Liver (tissue), 9 donors: ENCODE data around the gene KRTAP29-1. TPM values are rescaled to one million over a fixed set of nuclear protein-coding genes. Genes with fewer than 3 reads are reported as not detected.

ENCODE experiments used
- DNase-seq: peaks from one replicate; pipeline ENCODE4 v3.0.0-alpha.2; 2017; ENCODE audit warnings: low spot score
- H3K27ac ChIP-seq, 2 donors: one replicate each; pipeline ENCODE4 v1.7.0; 2013; ENCODE audit warnings: inconsistent platforms in 2 of 2, low read length in 2 of 2, control low read depth in 1 of 2, low read depth in 1 of 2, mild to moderate bottlenecking in 1 of 2
- H3K27me3 ChIP-seq, 4 donors: one replicate each; pipeline versions ENCODE4 v1.6.1 to v1.7.0; 2013; ENCODE audit warnings: low read length in 3 of 4, inconsistent platforms in 1 of 4, mild to moderate bottlenecking in 1 of 4, moderate library complexity in 1 of 4; ENCODE audit not compliant: control insufficient read depth in 4 of 4, insufficient read depth in 4 of 4
- H3K36me3 ChIP-seq, 4 donors: one replicate each; pipeline versions ENCODE4 v1.6.1 to v1.7.0; 2013; ENCODE audit warnings: low read length in 3 of 4, mild to moderate bottlenecking in 3 of 4, low read depth in 1 of 4, moderate library complexity in 1 of 4; ENCODE audit not compliant: control insufficient read depth in 4 of 4, insufficient read depth in 3 of 4
- H3K4me1 ChIP-seq, 4 donors: one replicate each; pipeline versions ENCODE4 v1.6.1 to v1.7.0; 2013; ENCODE audit warnings: low read length in 3 of 4, mild to moderate bottlenecking in 3 of 4, moderate library complexity in 1 of 4; ENCODE audit not compliant: control insufficient read depth in 4 of 4, insufficient read depth in 4 of 4
- H3K4me3 ChIP-seq, 3 donors: one replicate each; pipeline versions ENCODE4 v1.6.1 to v1.7.0; 2013; ENCODE audit warnings: low read length in 3 of 3, control low read depth in 1 of 3, low read depth in 1 of 3, mild to moderate bottlenecking in 1 of 3
- H3K9ac ChIP-seq, 2 donors: one replicate each; pipeline ENCODE4 v1.7.0; 2013; ENCODE audit warnings: low read length in 2 of 2, mild to moderate bottlenecking in 2 of 2, moderate library complexity in 2 of 2, control low read depth in 1 of 2, low read depth in 1 of 2
- H3K9me3 ChIP-seq, 4 donors: one replicate each; pipeline versions ENCODE4 v1.6.1 to v1.7.0; 2013; ENCODE audit warnings: low read length in 3 of 4; ENCODE audit not compliant: control insufficient read depth in 4 of 4
- ATF3 ChIP-seq: IDR thresholded peaks from 2 replicates; pipeline ENCODE4 v1.6.1; 2016; ENCODE audit warnings: antibody characterized with exemption
- CTCF ChIP-seq: fragments of 150-350 bp; IDR thresholded peaks from 2 replicates; pipeline ENCODE4 v1.5.1; 2017; ENCODE audit warnings: improper control_type of control experiment, low read depth, low read length; ENCODE audit not compliant: missing input control
- FOXA1 ChIP-seq: IDR thresholded peaks from 2 replicates; pipeline ENCODE4 v1.6.1; 2016; ENCODE audit warnings: antibody characterized with exemption
- FOXA2 ChIP-seq: IDR thresholded peaks from 2 replicates; pipeline ENCODE4 v1.6.1; 2016; ENCODE audit warnings: antibody characterized with exemption
- GABPA ChIP-seq, 2 donors: IDR thresholded peaks in 1 of 2; conservative IDR thresholded peaks in 1 of 2; 2 replicates each; pipeline ENCODE4 v1.6.1; 2016; ENCODE audit warnings: antibody characterized with exemption in 2 of 2, mild to moderate bottlenecking in 1 of 2, moderate library complexity in 1 of 2
- HNF4G ChIP-seq: IDR thresholded peaks from 2 replicates; pipeline ENCODE4 v1.6.1; 2016; ENCODE audit warnings: antibody characterized with exemption
- MAX ChIP-seq: IDR thresholded peaks from 2 replicates; pipeline ENCODE4 v1.6.1; 2016; ENCODE audit warnings: antibody characterized with exemption
- NR2F2 ChIP-seq: IDR thresholded peaks from 2 replicates; pipeline ENCODE4 v1.6.1; 2016; ENCODE audit warnings: antibody characterized with exemption
- RAD21 ChIP-seq, 2 donors: IDR thresholded peaks; 2 replicates each; pipeline ENCODE4 v1.6.1; 2016; ENCODE audit warnings: antibody characterized with exemption in 2 of 2, mild to moderate bottlenecking in 2 of 2
- REST ChIP-seq: IDR thresholded peaks from 2 replicates; pipeline ENCODE4 v1.6.1; 2016; ENCODE audit warnings: antibody characterized with exemption, mild to moderate bottlenecking
- RXRA ChIP-seq, 2 donors: IDR thresholded peaks; 2 replicates each; pipeline ENCODE4 v1.6.1; 2017 to 2018; ENCODE audit warnings: antibody characterized with exemption in 2 of 2, mild to moderate bottlenecking in 1 of 2
- SP1 ChIP-seq: IDR thresholded peaks from 2 replicates; pipeline ENCODE4 v1.6.1; 2018; ENCODE audit warnings: antibody characterized with exemption, mild to moderate bottlenecking
- TAF1 ChIP-seq: conservative IDR thresholded peaks from 2 replicates; pipeline ENCODE4 v1.6.1; 2016; ENCODE audit warnings: antibody characterized with exemption, mild to moderate bottlenecking
- YY1 ChIP-seq: IDR thresholded peaks from 2 replicates; pipeline ENCODE4 v1.6.1; 2016; ENCODE audit warnings: antibody characterized with exemption, mild to moderate bottlenecking
- ZBTB33 ChIP-seq: IDR thresholded peaks from 2 replicates; pipeline ENCODE4 v1.6.1; 2016; ENCODE audit warnings: antibody characterized with exemption
- WGBS: extraction: QIAGEN DNeasy Blood & Tissue Kit; methylation state at CpG from one replicate; pipeline ENCODE4 v1.1.7; 2013; 5-methylcytosine and 5-hydroxymethylcytosine counted together
- polyA plus RNA-seq, 2 donors: library from polyadenylated mRNA; stranded (reverse) in 1 of 2; unstranded in 1 of 2; fragments of 200-250 nt in 1 of 2; fragments of >200 nt in 1 of 2; fragmentation: Nextera tagmentation in 1 of 2; extraction: Ambion mirVana in 1 of 2; gene quantifications; one replicate each; pipeline versions ENCODE4 v1.2.1 to v1.2.3, GENCODE V29; 2013 to 2015
- total RNA-seq, 2 donors: library from RNA; depleted of rRNA; stranded (reverse); fragments of >200 nt; gene quantifications; one replicate each; pipeline ENCODE4 v1.2.3, GENCODE V29; 2014
- donor health status: healthy.
- donor health status: healthy.
- donor health status: healthy.
- donor health status: healthy.
- donor health status: healthy.

Gene KRTAP29-1
- total and polyA plus RNA-seq, 4 donors: not detected

GRCh38 chr17:41326173-41327145 is 23.8 kb upstream of the KRTAP29-1 start:
- WGBS: 86% methylated on average over 18 of the region's 18 CpGs
- no peak overlapping the region for H3K27ac ChIP-seq
- no peaks in the 10 kb centered on the region for H3K9me3 ChIP-seq
- TF ChIP-seq CTCF: no peak
- no peak for TF ChIP-seq REST
- no peak for TF ChIP-seq RAD21 (IDR thresholded peaks at IDR 0.05)
- no peak for TF ChIP-seq SP1
- TF ChIP-seq FOXA1: no peak
- TF ChIP-seq NR2F2: no peak
- TF ChIP-seq GABPA (IDR thresholded peaks at IDR 0.05 in 1 of 2, conservative IDR thresholded peaks at IDR 0.05 in 1 of 2): no peak
- TF ChIP-seq TAF1: no peak
- no peak for TF ChIP-seq MAX
- TF ChIP-seq ZBTB33: no peak
- TF ChIP-seq HNF4G: no peak
- no peak for TF ChIP-seq RXRA (IDR thresholded peaks at IDR 0.05)
- no peak for TF ChIP-seq ATF3
- H3K9ac ChIP-seq: no peak overlapping the region
- H3K4me1 ChIP-seq: no peaks in the 10 kb centered on the region
- no peak for DNase-seq
- H3K4me3 ChIP-seq: no peak overlapping the region
- no peaks in the 10 kb centered on the region for H3K36me3 ChIP-seq
- no peaks in the 10 kb centered on the region for H3K27me3 ChIP-seq

DNA sequence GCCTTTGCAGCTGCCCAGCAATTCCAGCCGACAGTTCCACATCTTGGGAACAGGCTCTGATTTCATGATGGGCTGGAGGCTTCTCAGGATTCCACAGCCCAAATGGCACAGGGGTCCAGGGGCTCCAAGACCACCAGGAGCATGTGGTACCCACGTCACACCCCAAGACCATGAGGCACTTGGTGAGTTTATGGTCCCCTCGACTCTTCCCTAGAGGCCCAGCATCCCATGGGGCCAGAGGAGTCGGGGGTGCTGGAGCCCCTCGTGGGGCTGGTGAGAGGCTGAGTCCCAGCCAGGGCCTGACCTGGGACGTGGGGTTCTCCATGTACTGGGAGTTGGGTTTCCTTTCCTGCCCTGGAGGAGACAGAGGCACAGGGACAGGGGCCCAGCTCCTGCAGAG is 23.0 kb upstream of the KRTAP29-1 start:
- H3K4me3 ChIP-seq: no peak overlapping the region
- no peaks in the 10 kb centered on the region for H3K4me1 ChIP-seq
- no peaks in the 10 kb centered on the region for H3K27me3 ChIP-seq
- no peak for DNase-seq
- H3K36me3 ChIP-seq: no peaks in the 10 kb centered on the region
- WGBS: 85% methylated on average over 6 of the region's 6 CpGs
- H3K27ac ChIP-seq: no peak overlapping the region
- TF ChIP-seq RAD21 (IDR thresholded peaks at IDR 0.05): no peak
- no peak for TF ChIP-seq REST
- no peak for TF ChIP-seq MAX
- no peak for TF ChIP-seq RXRA (IDR thresholded peaks at IDR 0.05)
- TF ChIP-seq SP1: no peak
- no peak for TF ChIP-seq GABPA (IDR thresholded peaks at IDR 0.05 in 1 of 2, conservative IDR thresholded peaks at IDR 0.05 in 1 of 2)
- no peak for TF ChIP-seq FOXA2
- TF ChIP-seq ATF3: no peak
- no peak for TF ChIP-seq YY1
- no peaks in the 10 kb centered on the region for H3K9me3 ChIP-seq
- H3K9ac ChIP-seq: no peak overlapping the region
